C1 segment of cervical spinal cord (tissue), 14 donors: Measurements from ENCODE around the gene USP2.

Source experiments
- DNase-seq, 14 donors: peaks; one replicate each; lab custom pipeline; 2025; lab: John Stamatoyannopoulos, UW

Gene USP2

DNA sequence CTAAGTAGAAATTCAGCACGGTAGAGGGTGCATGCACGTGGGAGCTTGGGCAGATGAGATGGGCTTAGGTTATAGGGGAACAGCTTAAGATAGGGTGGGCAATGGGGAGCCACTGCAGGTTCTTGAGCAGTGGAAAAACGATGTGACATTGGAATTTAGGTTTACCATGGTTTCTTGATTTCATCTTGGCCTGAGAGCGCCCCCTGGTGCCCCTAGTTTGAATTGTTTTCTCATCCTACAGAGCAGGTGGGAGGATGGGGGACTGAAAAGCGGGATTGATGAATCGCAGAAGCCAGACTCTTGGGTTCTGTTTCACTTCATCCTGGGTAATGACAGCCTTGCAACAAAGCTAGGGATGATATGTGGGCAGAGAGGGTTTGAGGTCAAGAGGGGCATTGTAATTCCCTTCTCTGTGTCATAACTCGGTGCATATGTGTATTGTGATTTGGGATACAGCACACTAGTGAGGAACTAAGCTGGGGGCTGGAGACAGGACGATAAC lies 57.9 kb downstream of the USP2 start:
- peak in 10 of 14 donors; percentile 23 to 71 (median 52) for DNase-seq

GRCh38 chr11:119322921-119323531 lies 58.5 kb downstream of the USP2 start:
- DNase-seq, result no peak

DNA sequence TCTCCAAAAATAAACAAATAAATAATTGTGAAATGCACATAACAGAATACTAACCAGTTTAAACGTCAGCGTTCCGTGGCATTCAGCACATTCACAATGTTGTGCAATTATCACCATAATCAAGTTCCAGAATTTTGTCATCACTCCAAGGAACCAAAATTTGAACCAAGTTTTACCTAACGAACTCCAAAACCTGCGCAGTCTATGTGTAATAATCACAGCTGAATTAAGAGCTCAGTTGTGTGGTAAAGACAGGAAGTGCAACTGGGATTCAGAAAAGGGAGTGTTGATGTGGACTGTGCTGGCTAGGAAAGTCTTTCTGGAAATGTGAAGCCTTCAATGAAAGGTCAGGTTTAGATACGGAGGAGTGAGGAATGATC lies 59.1 kb downstream of the USP2 start:
- DNase-seq, result no peak

- peak in 6 of 14 donors; percentile 24 to 68 (median 54) for DNase-seq
Measured at GRCh38 chr11:119320776-119321524, 60.5 kb downstream of the USP2 start.

- peak in 9 of 14 donors; percentile 26 to 70 (median 56) for DNase-seq
Measured at GRCh38 chr11:119320240-119320775, 61.2 kb downstream of the USP2 start.

- no peak for DNase-seq
Measured at GRCh38 chr11:119319700-119320239, 61.7 kb downstream of the USP2 start.

DNA sequence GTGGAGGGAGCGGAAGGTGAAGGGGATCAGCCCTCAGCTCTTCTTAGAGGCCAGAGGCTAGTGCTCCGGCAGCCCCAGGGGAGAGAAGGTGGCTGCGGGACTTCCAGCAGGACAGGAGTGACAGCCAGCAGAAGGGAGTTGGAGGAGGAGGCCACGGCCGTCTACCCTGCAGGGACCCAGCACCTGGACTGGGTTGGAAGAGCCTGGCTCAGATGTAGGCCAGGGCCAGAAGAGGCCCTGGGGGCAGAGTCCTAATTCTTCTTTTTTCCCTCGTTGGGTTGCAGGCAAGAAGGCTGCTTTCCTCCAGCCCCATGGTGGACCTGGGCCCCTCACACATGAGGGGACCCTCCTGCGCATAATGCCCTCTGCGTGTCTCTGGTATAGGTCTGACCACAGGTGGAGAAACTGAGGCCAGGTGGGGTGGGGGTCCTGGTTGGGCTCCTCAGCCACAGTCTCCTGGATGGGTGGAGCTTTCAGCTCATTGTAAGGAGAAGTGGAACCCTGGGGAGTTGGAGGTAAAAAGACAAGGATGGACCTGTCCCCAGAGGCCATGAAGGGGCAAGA lies 62.3 kb downstream of the USP2 start:
- DNase-seq, result peak in 1 of 14 donors; percentile 36

DNA sequence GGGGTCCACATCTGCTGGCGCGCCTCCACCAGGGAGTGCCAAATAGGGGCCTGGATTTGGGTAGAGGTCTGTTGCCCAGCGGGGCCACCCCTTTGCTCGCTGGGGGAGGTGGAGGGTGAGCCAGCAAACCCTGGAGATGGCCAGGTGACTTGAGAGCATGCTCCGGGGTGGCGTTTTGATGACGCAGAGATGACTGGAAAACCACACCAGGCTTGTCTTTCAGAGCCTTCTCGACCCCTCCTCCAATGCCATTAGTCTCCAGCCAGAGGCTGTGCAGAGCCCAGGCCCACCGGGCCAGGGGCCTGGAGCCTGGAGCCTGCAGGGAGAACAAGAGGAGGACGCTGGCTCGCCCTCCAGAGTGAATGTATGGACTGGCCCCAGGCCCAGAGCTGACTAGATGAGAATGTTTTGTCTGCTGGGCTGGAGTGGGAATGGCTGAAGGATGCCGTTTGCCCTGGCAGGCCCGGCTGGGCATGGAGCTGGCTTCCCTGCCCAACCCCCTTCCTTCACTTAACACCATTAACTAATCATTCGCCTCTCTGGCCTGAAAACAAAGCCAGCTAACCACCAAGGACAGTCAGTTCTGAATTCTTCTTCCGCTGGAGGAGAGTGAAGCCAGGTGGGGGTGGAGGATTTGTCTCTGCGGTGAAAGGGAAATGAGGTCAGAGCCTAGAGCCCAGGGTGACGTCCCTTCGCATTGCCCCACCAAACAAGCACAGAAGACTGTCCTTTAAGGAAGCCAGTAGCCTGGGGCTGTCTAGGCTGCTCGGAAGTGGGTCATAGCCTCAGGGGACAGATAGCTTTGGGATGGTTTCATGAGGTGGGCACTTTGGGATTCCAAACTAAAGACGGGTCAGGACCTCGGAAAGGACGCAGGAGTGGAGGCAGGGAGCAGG lies 63.0 kb downstream of the USP2 start:
- DNase-seq, result peak in 5 of 14 donors; percentile 33 to 49 (median 39)

DNA sequence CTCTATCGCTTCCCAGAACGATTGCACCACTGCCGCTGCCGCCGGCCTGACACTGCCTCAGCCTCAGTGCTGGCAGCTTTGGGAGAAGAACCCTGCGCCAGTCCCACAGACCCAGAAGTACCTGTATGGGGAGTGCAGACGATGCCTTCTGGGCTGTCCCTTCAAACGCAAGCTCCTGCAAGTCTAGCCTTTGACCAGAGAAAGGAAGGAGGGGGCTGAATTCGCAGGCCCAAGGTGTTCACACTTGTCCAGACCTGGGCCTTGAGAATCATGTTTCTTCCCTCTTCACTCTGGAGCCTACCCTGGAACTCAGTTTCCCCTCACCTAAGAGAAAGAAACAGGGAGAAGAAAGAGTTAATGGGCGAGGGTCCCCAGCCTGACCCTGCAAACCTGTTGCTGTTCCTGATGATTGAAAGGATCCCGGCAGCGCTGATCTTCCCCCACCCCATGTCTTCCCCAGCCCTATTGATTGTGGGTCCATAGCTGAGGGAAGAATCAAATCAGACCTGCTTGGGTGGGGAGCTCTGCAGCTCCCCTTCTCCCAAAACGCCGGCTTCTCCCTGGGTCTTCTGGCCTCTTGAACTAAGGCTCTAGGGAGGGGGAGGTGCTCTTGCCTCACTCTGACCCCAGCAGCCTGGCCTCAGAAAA lies 63.8 kb downstream of the USP2 start:
- DNase-seq, result peak in 1 of 14 donors; percentile 69

DNA sequence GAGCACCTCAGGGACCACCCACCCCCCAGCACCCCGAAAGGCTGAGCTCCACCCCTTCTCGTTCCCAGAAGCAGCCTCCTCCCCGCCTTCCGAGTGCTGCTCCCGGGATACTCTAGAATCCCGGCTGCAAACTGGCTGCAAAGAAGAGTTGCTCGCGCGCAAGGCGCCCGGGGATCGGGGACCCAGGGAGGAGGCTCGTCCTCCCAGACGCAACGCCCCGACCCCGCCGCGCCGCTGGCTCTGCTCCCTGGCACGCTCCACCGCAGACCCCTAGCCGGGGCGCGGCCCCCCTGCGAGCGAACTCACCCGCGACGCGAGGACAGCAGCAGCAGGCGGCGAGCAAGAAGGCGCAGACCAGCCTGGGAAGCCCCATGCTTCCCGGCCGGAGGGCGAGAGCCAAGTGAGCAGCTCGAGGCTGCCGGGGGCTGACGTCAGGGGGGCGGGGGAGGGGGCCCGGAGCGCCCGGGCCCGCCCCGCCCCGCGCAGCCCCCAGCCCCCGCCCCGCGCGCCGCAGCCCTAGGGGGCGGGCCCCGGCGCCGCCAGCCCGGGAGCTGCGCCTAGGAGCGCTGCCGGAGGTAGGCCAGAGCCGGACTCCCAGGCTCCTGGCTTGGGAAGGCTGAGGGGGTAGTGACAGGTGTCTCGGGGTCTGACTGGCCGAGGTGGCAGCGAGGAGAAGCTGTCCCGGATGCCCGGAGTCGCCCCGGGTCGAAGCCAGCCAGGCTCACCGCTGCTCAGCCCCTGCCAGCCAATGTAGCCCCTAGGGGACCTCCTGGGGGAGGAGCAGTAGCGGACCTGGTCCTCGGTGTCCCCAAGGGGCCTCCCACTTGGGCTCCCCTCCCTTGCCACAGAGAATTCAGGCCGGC lies 64.5 kb downstream of the USP2 start, which contains the start of gene MCAM:
Gene MCAM, minus strand, starts transcription at position 402 of the 863 bp plus-strand sequence. Its CDS starts 29 bp downstream, at position 373.
- DNase-seq, result peak in 6 of 14 donors; percentile 31 to 70 (median 50)

DNA sequence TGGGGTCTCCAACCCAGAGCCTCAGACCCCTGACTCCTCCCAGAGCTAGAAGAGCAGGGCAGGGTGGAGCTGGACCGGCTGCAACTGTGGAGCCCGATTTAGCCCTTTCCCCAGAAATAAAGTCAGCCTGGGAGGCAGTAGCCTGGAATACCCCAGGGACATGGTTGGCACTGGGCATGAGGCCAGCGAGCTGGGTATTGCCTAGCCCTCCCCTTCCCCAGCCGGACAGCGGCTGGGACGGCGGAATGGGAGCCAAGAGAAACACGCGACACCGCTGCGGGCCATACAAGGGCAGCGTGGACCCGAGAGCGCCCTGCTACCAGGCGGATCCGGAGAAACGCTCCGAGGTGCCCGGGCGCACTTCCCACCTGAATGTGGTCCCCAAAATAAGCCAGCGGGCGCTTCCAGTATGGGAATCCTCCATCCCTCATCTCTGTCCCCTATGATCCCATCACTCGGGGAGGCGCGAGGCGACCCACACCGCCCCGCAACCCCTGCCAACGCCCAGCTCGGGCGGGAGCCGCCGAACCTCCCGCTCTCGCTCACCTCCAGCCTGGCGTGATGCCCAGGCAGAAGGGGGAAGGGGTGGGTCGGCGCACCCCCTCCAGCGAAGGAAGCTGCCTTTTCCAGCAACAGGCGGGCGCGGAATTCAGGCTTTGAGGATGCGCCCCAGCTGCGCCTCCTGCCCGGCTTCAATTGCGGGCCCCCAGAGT lies 65.3 kb downstream of the USP2 start:
- peak in 12 of 14 donors; percentile 50 to 86 (median 72) for DNase-seq

DNA sequence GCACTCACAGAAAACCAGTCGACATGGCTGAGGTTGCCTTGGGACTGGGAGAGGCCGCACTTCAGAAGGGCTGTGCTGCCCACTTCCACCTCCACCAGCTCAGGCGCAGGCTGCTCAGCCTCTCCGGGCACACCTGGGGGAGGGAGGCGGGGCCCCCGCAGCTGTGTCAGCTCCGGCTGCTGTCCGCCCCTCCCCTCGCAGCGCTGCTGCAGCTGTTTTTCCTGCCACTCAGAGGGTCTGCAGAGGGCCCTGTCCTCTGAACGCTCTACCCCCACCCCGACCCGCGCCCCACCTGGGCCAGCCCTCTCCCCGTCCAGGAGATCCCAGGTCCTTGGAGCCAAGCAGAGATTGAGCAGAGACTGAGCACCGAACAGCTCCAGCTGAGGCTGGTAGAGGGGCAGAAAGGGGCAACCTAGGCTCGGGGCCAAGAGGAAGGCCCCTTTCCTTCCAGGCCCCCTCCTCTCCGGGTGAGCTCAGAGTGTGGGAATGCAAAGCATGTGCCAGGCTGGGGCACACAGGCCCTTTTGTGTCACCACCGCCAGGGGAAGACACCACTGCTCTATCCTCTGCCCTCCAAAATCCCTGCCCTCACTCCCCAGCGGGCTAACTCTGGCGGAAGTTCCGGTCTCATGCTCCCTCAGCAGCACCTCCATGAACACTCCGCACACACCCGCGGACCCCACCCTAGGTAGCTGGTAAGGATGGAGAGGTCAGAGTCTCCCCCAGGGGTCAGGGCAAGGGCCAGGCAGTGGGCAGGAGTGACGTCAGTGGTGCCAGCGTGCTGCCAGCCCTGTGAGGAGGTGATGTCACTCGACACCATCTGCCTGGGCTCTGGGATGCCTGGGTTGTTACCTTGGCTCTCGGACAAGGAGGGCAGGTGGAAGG lies 66.1 kb downstream of the USP2 start:
- peak in 10 of 14 donors; percentile 50 to 86 (median 73) for DNase-seq

DNA sequence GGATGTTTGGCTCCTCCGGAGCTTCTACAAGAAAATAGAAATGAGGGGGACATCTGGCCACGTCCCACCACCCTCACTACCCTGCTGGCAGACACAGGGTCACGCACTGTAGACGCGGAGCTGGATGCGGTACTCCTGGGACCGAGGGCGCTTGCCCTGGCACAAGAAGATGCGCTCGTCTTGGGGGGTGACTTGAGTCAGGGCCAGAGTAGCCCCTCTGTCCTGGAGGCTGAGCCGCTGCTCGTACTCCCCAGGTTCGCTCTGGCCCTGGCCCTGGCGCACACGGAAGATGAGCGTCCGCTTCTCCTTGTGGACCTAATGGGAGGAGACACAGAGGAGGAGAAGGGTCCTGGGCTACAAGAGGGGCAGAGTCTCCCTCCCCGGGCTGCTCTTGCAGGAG lies 66.8 kb downstream of the USP2 start:
- no peak for DNase-seq

- no peak for DNase-seq
Measured at GRCh38 chr11:119310682-119311052, 70.8 kb downstream of the USP2 start.

DNA sequence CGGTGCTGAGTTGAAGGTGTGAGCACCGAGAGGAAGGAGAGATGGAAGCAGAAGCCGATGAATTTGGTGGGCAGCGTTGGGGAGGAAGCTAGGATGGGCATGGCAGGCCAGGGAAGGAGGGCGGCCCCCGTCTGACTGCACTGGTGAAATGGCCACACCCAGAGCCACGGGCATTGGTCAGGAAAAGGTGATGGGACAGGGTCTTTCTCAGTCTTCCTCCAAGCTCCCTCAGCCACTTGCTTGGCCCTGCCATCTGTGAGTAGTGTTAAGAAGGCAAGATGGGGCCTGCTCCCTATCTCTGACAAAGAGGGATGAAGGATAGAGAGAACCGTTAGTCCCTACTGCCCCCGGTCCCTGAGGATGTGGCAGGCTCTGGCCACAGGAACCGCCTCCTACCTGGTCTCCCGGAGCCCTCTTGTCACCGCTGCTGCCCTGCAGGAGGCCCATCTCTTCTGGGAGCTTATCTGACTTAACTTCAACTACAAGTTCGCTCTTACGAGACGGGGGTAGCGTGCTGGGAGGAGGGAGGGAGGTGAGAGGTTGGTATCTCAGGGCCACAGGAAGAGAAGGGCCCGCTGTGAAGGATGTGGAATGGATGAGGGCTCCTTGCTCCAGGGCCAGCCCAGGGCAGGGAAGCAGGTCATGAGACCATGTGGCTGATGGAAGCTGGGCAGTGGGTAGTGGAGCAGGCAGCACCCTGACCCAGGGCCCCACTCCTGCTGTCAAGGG lies 71.4 kb downstream of the USP2 start:
- DNase-seq, result no peak

GRCh38 chr11:119309411-119309810 lies 72.1 kb downstream of the USP2 start:
- no peak for DNase-seq

- DNase-seq, result no peak
Measured at GRCh38 chr11:119307974-119308373, 73.5 kb downstream of the USP2 start.
